ENCODE measurements around the gene GFY.

DNA sequence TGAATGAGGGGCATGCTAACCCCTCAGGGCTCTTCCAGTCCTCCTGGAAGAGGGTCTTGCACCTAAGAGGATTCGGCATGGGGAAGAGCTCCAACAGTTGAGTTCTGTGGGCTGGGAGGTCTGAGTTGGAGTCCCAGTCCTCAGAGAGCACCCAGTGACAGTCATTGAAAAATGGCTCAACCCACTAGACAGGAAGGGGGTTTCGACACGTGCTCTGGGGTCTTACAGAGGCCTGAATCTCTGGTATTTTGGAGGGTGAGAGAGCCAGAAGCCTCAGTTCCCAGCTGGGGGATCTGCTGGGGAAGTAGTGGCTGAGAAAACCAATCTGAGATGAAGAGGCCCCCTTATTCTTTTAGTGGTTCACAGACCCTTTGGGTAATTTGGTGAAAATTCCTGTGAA, 10.9 kb upstream of the GFY start:
- TF ChIP-seq KLF1 (tag by site-specific recombination; IDR thresholded peaks at IDR 0.05): no peak
- TF ChIP-seq, protein P1, sequence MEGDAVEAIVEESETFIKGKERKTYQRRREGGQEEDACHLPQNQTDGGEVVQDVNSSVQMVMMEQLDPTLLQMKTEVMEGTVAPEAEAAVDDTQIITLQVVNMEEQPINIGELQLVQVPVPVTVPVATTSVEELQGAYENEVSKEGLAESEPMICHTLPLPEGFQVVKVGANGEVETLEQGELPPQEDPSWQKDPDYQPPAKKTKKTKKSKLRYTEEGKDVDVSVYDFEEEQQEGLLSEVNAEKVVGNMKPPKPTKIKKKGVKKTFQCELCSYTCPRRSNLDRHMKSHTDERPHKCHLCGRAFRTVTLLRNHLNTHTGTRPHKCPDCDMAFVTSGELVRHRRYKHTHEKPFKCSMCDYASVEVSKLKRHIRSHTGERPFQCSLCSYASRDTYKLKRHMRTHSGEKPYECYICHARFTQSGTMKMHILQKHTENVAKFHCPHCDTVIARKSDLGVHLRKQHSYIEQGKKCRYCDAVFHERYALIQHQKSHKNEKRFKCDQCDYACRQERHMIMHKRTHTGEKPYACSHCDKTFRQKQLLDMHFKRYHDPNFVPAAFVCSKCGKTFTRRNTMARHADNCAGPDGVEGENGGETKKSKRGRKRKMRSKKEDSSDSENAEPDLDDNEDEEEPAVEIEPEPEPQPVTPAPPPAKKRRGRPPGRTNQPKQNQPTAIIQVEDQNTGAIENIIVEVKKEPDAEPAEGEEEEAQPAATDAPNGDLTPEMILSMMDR (tag by site-specific recombination; IDR thresholded peaks at IDR 0.05): no peak
- TF ChIP-seq, protein P2, sequence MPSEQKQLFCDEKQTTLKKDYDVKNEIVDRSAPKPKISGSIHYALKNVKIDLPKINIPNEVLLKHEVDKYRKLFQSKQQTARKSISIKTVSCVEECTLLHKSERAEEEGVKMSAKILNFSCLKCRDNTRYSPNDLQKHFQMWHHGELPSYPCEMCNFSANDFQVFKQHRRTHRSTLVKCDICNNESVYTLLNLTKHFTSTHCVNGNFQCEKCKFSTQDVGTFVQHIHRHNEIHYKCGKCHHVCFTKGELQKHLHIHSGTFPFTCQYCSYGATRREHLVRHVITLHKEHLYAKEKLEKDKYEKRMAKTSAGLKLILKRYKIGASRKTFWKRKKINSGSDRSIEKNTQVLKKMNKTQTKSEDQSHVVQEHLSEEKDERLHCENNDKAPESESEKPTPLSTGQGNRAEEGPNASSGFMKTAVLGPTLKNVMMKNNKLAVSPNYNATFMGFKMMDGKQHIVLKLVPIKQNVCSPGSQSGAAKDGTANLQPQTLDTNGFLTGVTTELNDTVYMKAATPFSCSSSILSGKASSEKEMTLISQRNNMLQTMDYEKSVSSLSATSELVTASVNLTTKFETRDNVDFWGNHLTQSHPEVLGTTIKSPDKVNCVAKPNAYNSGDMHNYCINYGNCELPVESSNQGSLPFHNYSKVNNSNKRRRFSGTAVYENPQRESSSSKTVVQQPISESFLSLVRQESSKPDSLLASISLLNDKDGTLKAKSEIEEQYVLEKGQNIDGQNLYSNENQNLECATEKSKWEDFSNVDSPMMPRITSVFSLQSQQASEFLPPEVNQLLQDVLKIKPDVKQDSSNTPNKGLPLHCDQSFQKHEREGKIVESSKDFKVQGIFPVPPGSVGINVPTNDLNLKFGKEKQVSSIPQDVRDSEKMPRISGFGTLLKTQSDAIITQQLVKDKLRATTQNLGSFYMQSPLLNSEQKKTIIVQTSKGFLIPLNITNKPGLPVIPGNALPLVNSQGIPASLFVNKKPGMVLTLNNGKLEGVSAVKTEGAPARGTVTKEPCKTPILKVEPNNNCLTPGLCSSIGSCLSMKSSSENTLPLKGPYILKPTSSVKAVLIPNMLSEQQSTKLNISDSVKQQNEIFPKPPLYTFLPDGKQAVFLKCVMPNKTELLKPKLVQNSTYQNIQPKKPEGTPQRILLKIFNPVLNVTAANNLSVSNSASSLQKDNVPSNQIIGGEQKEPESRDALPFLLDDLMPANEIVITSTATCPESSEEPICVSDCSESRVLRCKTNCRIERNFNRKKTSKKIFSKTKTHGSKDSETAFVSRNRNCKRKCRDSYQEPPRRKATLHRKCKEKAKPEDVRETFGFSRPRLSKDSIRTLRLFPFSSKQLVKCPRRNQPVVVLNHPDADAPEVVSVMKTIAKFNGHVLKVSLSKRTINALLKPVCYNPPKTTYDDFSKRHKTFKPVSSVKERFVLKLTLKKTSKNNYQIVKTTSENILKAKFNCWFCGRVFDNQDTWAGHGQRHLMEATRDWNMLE (tag by site-specific recombination; conservative IDR thresholded peaks at IDR 0.05; ENCODE audit: low read depth): no peak
